Stimulated activated CD4-positive, alpha-beta T cell treated with anti-CD3 and anti-CD28 coated beads, TNF-alpha, amount 100 ng/mL, for 1 hour (primary cell): ENCODE measurements around the gene LSG1.
"Not testable (repeated sequence)": the region's sequence is repeated elsewhere in the genome, so short reads cannot be mapped to it uniquely, and the experiment has no call there.

Experiments
- DNase-seq, 3 donors: peaks; one replicate each; pipeline ENCODE4 v3.0.0-alpha.2; 2020; ENCODE audit warnings: low read depth in 3 of 3, low spot score in 1 of 3

The LSG1 gene

DNA sequence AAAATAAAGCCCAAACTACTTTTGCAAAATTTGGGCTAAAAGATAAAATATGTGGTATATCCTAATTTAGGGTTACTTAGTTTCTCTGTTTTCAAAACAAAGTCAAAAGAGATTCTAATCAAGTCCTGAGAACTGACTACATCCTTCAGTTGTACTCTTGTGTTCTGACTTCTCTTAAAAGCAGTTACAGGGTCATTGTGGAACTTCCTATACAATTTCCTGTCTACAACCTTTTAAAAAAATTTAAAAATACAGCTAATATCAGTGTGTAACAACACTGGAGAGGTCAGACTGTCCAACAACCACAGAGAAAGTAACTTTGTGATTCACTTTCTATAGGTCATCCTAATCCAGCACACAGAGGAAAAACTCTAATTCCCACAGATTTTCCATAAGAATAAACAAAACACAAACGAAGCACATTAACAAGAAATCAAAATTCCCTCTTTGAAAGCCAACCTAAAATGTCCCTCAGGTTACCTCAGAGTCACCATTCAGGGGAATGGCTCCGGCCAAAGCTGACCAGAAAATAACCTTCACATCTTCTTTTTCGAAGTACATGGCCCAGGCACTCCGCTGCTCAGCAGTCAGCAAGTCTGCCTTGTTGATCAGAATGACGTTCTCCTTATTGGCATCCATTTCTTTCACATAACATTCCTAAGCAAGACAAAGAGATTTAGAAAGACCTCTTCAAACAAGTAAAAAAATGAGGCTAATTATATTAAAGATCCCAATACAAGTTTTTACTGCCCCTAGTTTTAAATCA is 13.3 kb downstream of the LSG1 start:
- no peak for DNase-seq

DNA sequence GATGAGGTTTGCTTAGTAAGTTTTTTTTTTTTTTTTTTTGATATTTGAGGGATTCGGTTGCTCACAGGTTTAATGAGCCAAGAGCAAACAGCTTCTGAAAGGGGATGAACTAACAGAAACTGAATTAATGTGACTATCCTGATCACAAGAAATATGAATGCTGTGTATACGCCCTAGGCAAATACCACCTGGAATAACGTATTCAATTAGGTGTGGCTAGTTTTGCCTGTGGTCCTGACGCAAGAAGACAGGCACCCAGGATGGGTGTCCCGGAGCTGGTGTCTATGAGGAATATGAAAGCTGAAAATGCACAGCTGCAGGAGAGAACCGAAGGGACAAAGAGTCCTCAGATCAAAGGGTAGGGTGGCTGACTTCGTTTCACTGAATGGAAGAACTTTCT is 14.6 kb downstream of the LSG1 start:
- DNase-seq, result no peak

DNA sequence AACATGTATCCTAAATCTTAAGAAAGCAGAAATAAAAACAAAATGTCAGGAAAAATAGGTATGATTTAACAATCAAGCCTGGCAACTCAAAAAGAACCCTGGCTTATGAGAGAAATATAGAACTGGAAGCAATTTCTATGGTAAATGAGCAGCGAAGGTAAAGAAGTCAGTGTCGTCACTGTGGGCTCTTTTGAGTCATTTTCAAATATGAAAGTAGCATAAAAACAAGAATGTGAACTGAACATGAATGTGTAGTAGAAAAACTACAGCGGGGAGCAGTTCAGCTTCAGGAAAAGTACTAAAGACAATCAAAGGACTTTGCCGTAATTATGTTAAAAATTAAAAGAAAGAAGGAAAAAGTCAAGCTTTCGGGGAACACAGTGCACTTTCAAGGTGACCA is 17.5 kb downstream of the LSG1 start:
- DNase-seq, result no peak

DNA sequence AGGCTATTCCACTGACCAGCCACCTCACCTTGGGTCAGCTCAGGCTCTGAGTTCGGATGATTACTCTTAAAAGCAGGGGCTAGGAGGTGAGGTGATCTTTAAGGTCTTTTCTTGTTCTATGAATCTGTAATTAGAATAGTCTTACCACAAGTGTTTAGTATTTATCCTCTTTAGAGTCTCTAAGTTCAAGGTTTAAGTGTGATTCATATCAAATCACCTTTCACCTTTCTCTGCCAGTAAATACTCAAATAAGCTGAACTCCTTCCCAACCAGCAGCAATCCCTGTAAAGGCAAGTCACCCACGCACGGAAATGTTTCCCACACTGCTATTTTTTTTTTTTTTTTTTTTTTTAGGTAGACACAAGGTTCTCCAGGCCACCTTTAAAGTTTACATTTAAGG is 24.2 kb downstream of the LSG1 start:
- no peak for DNase-seq

DNA sequence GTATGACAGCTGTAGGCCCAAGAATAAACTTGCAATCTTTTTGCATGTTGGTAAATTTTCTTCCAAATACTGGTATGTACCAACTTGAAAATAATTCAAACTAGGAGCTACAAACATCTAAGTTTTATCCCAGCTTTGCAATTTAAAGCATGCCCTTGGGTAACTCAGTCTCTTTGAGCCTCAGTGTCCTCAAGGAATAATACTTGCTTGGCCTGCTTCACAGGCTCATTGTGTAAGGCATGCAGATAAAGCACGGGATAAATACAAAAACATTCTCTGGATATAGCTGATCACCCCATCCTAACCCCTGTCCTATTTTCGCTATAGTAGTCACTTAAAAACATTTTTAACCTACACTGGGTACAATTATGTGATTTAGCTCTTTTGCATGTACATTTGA is 29.2 kb downstream of the LSG1 start:
- no peak for DNase-seq

DNA sequence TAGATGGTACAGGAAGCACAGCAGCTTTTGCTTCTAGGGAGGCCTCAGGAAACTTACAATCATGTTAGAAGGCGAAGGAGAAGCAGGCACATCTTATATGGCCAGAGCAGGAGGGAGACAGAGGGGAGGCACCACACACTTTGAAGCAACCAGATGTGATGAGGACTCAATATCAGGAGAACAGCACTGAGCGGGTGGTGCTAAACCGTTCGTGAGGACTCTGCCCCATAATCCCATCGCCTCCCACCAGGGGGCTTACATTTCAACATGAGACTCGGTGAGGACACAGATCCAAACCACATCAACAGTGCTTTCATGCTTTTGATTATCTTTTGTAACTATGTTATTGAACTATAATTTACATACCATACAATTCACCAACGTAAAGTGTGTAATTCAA is 31.2 kb downstream of the LSG1 start:
- DNase-seq, result no peak

DNA sequence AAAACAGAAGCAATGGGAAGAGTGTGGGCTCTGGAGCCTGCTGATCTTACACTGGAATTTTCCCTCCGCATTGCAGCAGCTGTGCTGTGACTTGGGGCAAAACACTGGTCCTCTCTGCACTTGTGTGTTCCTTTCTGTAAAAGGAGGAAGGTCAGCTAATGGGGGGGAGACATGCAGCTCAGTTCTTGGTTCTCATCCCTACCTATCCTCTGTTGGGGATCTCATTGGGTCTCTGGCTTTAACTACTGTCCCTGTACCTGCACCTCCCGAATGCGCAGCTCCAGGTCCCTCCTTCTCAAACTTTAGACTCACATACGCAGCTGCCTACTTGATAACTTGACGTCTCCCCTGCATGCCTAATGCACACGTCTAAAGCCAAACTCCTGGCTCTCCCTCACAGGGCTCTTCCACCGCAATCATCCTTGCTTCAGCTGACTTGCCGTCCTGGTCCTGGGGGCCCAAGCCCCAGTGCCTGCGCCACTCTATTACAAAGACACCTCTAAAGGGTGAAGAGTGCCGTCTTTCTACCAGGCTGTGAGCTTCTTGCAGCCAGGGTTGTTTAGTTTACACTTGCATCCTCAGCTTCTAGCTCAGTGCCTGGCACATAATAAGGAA is 32.9 kb downstream of the LSG1 start:
- DNase-seq, result no peak

DNA sequence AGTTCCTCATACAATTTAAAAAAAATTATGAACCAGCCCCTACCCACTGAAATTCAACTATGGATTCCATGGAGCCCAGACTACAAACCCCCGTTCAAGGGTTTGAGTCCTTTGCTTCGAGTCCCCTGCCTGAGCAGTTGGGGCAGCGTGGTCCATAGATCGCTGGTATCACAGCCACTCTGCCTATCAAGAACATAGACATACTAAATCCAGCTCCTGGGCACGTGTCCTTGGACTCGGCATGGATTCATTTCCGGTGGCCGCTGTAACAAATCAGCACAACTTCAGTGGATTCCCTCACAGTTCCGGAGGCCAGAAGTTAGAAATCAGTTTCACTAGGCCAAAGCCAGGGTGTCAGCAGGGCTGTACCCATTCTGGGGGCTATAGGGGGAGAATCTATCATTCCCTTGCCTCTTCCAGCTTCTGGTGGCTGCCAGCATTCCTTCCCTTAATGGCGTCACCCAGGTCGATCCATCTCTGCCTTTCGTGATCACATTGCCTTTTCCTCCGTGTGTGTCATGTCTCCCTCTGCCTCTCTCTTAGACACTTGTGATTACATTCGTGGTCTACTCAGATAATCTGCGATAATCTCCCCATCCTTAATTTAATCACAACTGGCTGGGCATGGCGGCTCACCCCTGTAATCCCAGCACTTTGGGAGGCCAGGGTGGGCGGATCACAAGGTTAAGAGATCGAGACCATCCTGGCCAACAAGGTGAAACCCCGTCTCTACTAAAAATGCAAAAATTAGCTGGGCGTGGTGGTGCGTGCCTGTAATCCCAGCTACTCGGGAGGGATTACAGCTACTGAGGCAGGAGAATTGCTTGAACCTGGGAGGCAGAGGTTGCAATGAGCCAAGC is 34.2 kb downstream of the LSG1 start:
- DNase-seq, result no peak

DNA sequence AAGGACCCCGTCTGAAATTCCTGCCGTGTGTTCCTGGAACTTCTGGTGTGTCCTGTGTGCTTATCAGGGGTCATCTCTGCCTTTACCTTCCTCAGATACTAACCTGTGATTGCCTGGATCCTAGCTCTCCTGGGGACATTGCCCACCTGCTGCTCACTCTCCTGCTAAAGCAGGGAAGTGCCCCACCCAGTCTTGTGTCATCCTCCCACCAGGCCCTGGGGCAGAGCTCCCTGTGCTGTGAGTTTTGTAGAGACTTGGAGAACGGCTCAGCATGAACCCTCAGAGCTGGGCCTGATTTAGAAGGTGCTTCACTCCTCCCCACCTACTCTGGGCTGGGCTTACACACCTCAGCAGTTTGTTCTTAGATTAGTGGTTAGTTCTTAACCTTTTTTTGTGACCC is 34.9 kb downstream of the LSG1 start:
- no peak for DNase-seq

DNA sequence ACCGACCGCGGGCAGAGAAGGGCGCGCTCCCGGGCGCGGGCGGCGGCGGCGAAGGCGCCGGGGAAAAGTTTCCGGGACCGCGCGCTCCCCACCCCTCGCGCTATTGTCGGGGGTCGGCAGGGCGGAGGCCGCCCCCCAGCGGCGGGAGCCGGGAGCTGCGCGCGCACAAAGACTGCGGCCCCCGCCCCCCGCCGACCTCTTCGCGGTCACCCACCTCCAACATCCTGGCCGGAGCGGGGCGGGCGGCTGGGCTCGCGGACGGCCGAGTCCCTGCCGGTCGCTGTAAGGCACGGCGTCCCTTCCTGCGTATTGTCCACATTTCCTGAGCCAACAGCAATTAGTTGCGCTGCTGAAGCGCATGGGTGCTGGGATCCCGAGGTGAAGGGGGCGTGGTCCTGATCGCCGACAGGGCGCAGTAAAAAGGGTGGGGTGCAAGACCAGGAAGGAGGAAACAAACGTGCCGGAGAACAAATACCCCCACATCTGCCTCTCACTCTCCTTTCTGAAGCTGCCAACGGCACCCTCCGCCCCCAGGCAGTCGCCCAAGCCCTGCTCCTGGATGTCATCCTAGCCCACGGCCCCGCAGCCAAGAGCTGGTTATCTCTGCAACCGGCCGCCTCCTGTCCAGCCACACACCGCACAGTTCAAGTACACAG is 38.5 kb downstream of the LSG1 start, which contains the start of gene TMEM44:
TMEM44 (minus strand) TSS at position 71 of the 656 bp plus-strand sequence. CDS start 204 bp downstream, outside the sequence.
- DNase-seq, result peak in 1 of 3 donors; percentile 33

DNA sequence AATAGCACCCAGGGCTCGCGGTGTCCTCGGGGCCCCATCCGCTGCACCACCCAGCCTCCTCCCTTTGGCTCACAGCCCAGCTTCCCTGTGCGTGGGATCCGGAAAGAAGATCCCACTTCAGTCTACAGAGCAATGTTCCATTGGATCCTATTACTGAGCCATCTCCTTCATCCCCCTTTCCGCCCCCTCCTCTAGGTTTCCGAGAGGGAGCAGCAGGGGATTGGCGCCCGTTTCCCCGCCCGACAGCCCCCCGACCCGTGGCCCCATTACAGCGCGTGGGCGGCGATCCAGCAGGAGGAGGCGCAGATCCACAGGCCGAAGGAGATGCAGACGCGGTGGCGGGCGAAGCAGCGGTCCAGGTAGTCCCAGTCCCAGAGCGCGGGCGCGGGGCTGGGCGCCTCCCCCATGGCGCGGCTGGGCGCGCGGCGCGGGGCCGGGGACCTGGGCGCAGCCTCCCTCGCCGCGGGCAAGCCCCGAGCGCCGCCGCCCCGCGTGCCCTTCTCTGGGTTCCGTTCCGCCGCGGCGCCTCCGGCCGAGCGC is 39.1 kb downstream of the LSG1 start:
- DNase-seq, result no peak

DNA sequence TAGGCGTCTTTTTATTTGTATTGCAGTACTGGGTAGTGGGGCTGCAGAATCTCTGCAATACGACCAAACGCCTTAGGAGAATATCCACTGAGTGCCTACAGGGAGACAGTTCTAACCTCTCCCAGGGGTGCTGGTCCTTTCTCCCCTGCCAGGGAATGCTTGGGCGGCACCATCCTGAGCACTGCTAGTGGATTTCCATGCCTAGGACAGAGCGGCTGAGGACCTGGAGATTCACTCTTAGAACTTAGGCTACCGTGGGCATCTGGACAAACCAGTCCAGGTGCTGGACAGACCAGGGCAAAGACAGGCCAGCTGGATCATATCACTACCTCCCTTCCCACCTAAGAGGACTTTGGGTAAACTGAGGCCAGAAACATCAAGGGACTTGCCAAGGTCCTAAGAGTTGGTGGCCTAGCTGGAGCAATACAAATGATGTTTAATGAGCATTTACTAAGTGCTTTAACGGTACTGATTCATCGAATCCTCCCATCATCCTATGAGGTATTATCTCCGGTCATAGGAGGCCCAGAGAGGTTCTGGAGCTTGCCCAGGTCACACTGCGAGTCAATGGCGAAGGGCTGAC is 39.7 kb downstream of the LSG1 start:
- no peak for DNase-seq

DNA sequence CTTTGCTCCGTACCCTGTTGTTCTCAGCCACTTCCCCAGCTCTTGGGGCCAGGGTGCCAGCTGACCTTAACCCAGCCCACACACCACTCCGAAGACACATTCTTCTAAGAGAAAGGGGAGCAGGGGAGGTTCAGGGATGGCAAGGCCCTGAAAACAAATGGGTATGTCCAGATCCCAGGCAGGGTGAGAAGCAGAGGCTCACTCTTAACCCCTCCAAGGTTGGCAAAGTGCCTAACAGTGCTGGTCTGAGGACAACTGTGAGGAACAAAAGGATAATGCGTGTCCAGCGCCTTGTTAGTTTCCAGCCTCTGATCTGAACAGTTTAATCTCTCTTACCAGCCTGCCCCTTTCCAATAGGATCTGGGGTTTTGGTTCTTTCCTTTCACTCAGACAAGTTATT is 40.3 kb downstream of the LSG1 start:
- DNase-seq, result no peak

DNA sequence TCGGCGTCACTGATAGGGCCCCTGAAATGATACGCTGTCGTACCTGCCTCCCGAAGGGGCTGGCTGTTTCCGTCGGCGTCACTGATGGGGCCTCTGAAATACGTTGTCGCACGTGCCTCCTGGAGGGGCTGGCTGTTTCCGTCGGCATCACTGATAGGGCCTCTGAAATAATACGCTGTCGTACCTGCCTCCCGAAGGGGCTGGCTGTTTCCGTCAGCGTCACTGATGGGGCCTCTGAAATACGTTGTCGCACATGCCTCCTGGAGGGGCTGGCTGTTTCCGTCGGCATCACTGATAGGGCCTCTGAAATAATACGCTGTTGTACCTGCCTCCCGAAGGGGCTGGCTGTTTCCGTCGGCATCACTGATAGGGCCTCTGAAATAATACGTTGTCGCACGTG is 41.3 kb downstream of the LSG1 start:
- not testable (repeated sequence) for DNase-seq

DNA sequence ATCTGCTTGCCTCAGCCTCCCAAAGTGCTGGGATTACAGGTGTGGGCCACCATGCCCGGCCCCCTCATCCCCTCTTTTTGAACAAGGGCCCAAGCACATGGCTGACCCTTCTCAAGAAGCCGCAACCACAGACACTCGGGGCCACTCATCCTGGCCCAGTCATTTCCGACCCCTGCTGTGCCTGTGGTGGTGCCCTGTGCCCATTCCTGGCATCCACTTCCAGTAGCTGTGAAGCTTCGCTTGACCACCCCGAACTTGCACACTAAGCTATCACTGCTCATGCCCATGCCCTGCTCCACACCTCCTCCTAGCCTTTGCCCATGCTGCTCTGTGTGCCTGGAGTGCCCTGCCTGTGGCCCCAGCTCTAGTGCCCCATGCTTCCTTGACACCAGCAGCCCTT is 47.0 kb downstream of the LSG1 start:
- no peak for DNase-seq

DNA sequence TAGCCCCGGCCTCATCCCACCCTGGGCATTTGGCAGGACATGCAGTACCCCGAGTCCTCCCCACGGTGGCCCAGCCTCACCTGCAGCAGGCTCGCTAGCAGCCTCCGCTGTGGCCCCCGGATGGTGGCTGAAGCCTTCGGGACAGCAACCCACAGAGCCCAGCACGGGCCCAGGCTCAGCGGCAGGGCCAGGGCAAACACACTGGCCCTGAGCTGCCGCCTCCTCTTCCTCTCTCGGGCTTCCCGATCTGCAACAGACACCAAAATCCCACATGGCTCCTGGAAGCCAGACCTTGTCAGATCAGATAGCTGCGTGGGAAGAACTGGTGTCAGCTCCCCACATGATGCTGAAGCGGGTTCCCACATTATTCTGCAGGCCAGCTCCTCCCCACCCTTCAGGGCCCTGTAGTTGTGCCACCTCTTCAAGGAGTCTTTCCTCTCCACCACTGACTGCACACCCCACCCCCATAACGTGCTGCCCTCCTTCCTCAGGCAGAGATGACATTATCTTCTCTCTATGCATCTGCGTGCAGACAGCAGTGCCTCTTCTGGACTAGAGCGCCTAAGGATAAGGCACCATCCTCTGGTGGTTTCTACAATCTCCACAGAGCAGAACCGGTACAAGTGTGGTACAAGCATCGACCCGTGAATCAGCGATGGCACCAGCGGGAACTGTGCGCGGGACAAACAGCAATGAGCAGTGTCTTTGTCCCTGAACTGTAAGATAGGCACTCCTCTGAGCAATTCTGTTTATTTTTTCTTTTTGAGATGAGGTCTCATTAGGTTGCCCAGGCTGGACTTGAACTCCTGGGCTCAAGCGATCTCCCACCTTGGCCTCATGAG is 48.3 kb downstream of the LSG1 start:
- DNase-seq, result no peak

DNA sequence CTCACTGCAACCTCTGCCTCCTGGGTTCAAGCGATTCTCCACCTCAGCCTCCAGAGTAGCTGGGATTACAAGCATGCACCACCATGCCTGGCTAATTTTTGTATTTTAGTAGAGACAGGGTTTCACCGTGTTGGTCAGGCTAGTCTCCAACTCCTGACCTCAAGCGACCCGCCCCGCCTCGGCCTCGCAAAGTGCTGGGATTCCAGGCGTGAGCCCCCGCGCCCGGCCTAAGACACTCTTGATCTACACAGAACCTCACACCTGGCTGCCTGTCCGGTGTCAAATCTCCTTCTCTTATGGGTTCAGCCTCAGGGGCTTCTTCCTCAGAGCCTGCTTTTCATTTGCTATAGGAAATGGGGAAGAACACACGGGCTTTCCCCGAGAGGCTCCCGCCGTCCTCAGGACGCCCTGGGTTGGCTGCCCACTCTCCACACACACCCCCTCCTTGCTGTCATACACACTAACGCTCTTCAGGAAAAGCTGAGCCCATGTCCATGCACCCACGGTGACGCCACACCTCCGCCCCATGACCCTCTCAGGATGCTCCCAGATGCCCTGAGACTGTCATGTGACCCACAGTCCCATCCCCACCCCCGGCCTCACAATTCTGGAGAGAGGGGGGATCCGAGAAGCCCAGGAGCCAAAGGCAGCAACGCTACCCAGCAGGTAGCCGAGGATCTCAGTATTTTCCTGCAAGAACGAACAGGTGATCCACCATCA is 49.2 kb downstream of the LSG1 start:
- DNase-seq, result no peak

DNA sequence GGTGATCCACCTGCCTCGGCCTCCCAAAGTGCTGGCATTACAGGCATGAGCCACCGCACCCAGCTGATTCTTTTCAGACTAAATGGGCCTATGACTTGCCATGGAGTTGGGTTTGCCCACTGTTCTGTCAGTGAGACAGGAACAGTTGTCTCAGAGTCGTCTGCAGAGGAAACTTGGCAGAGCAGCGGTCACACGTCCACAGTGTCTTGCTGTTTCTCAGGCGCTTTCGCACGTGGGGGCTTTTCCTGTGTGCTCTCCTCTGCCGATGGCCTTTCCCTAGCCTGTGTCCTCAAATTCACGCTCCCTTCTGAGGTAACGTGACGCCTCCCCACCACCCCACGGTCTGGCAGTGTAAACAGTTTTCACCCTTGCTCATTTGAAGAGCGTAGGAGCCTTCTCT is 50.0 kb downstream of the LSG1 start:
- DNase-seq, result no peak

DNA sequence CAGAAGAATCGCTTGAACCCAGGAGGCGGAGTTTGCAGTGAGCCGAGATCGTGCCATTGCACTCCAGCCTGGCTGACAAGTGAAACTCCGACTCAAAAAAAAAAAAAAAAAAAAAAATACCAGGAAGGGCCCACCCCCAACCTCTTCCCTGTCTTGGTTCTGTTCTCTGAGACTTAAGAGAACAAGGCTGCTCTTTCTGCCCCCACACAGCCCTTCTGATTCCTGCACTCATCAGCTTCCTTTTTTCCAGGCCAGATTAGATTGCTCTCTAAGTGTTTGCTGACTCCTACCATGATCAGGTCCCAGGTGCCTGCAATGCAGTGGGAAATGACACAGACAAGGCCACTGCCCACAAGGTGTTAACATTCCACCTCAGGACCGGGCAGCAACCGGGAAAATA is 51.8 kb downstream of the LSG1 start:
- no peak for DNase-seq
